ENCODE results near the gene BHLHE40. TPM values are rescaled to one million over a fixed set of nuclear protein-coding genes. Genes with fewer than 3 reads are reported as not detected.

BHLHE40 gene
- total and polyA plus RNA-seq, 2 of the 13 experiments (the other 11 are each of a cell fraction or from before 2014, with no cell fraction given) = 1.8 to 51.0 TPM

- no peak for TF ChIP-seq ZNF704 (CRISPR knock-in tag; IDR thresholded peaks at IDR 0.05; ENCODE audit: borderline replicate concordance)
- no peak for TF ChIP-seq ZNF513 (CRISPR knock-in tag; conservative IDR thresholded peaks at IDR 0.05)
- peak; percentile 86 for TF ChIP-seq PHF5A (CRISPR knock-in tag; IDR thresholded peaks at IDR 0.05; ENCODE audit: low read depth, unreplicated experiment)
- TF ChIP-seq ZFP82 (CRISPR knock-in tag; IDR thresholded peaks at IDR 0.05; ENCODE audit: borderline replicate concordance) = peak; percentile 75; the same call in 1 of the 2 replicates
- peak; percentile 95; the same call in 1 of the 2 replicates for TF ChIP-seq TEF (CRISPR knock-in tag; IDR thresholded peaks at IDR 0.05)
- peak; percentile 94 for TF ChIP-seq IRF2 (CRISPR knock-in tag; IDR thresholded peaks at IDR 0.05)
- no peak for TF ChIP-seq NCOA5 (CRISPR knock-in tag; IDR thresholded peaks at IDR 0.05)
- TF ChIP-seq ZUFSP (CRISPR knock-in tag; IDR thresholded peaks at IDR 0.05; ENCODE audit: borderline replicate concordance) = no peak
- TF ChIP-seq BCL3 (CRISPR knock-in tag; IDR thresholded peaks at IDR 0.05) = peak; percentile 88
- peak in 1 of 2 experiments; percentile 69; a peak in 1 of 4 replicates for TF ChIP-seq NR2F1 (CRISPR knock-in tag; IDR thresholded peaks at IDR 0.05)
- TF ChIP-seq ZBED4 (CRISPR knock-in tag; IDR thresholded peaks at IDR 0.05; ENCODE audit: borderline replicate concordance) = peak; percentile 93
- TF ChIP-seq NPAS2 (CRISPR knock-in tag; IDR thresholded peaks at IDR 0.05; ENCODE audit: borderline replicate concordance) = no peak
- TF ChIP-seq SMARCE1 (IDR thresholded peaks at IDR 0.05; ENCODE audit: borderline replicate concordance) = no peak
- peak; percentile 60 for TF ChIP-seq GATAD1 (CRISPR knock-in tag; IDR thresholded peaks at IDR 0.05)
- TF ChIP-seq ZMYM3 (CRISPR knock-in tag; IDR thresholded peaks at IDR 0.05) = no peak
- TF ChIP-seq ZNF878 (CRISPR knock-in tag; IDR thresholded peaks at IDR 0.05) = peak; percentile 94
- TF ChIP-seq ZNF598 (CRISPR knock-in tag; IDR thresholded peaks at IDR 0.05; ENCODE audit: borderline replicate concordance) = peak; percentile 21; the same call in 1 of the 2 replicates
- TF ChIP-seq NFATC3 (CRISPR knock-in tag; IDR thresholded peaks at IDR 0.05) = no peak
These were observed 852 bp upstream of the BHLHE40 start (continued) for GRCh38 chr3:4978204-4978965.
